Amniotic epithelial cell (primary cell): ENCODE data around the gene TMEM54.

Experiments
- DNase-seq: peaks from one replicate; pipeline ENCODE4 v3.0.0-alpha.2; 2010; ENCODE audit warnings: low read depth

Gene TMEM54, protein sequence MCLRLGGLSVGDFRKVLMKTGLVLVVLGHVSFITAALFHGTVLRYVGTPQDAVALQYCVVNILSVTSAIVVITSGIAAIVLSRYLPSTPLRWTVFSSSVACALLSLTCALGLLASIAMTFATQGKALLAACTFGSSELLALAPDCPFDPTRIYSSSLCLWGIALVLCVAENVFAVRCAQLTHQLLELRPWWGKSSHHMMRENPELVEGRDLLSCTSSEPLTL

DNA sequence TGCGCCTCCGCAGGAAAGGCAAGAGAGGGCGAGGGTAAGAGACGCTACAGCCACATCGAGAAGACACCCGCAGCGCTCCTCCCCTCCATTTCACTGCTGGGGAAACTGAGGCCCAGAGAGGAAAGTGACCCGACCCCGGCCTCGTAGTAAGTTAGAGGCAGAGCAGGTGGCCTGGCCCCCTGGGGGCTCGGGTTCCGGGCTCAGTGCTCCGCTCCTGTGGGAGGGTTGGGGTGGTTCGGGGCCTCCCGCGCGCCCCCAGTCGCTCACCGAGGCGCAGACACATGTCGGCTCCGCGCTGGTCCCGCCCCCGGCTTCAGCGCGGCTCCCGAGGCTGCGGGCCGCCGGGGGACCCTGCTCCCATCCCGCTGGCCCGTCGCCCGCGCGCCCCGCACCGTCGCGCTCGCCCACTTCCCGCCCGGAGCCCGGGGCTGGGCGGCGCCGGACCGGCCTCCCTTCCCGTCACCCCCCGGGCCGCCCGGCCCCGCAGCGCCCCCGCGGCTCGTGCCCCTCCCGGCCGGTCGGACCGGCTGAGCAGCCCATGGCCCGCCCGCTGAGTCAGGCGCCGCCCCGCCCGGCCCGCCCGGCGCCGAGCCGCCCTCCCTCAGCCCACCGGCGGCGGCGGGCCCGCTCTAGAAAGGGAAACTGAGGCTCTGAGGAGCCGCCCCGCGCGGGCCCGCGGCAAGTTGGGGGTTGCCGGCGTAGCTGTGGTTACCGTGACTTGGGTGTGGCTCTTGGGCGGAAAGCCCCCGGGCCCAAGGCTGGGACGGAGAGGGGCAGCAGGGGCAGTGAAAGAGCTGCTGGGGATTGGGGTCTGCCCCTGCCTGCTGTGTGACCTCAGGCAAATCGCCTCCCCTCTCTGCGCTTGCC lies at the start of gene TMEM54:
TSS of gene TMEM54 (minus strand) at position 434 of the 867 bp plus-strand sequence. CDS start at position 283, 151 bp downstream.
- no peak for DNase-seq

DNA sequence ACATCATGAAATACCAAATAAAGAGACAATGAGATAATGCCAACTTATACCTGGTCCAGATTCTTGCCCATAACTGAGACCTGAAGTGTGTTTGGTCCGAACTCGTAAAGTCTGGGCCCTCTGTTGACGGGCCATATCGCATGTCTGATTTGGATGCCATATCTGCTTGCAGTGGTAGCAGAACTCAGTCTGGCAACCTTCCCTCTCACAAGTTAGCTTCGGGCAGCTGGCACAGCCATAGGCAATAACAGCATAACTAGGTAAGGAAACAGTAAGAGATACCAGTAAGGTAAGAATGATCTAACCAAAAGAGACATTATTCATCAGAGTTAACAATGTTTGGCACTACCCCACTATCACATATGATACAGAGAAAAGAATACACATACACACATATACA lies 48.3 kb upstream of the TMEM54 start:
- no peak for DNase-seq

DNA sequence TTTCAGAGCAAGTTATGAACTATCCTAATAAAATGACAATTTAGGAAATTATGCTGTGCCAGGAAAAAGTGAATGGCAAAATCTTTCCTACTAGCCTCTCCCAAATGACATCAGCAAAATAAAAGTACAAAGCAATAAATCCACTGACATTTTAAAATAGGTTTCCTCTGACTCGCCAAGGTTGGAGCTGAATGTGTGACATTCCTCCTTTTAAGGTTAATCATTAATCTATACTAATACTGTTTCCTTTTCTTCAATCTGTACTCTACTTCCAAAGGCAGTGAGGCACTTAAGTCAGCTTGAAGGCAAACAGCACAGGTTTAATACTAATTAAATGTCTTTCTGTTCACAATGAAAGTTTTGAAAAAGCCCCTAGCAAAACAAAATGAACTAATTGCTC lies 47.7 kb upstream of the TMEM54 start:
- DNase-seq, result no peak

DNA sequence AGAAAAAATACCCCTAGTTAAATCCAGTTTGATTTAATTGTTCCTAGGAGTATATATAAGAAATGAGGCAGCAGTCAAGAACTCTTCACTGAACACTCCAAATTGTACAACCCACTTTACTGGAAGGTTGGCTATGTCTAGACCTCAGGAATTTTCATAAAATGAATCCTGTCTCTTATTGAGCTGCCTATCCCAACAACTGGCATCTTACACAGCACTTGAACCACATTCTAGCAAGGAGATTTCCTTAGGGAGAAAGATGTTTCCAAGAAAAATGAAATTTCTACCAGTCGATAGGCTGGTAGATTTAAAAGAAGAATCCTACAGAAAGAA lies 47.2 kb upstream of the TMEM54 start:
- no peak for DNase-seq

DNA sequence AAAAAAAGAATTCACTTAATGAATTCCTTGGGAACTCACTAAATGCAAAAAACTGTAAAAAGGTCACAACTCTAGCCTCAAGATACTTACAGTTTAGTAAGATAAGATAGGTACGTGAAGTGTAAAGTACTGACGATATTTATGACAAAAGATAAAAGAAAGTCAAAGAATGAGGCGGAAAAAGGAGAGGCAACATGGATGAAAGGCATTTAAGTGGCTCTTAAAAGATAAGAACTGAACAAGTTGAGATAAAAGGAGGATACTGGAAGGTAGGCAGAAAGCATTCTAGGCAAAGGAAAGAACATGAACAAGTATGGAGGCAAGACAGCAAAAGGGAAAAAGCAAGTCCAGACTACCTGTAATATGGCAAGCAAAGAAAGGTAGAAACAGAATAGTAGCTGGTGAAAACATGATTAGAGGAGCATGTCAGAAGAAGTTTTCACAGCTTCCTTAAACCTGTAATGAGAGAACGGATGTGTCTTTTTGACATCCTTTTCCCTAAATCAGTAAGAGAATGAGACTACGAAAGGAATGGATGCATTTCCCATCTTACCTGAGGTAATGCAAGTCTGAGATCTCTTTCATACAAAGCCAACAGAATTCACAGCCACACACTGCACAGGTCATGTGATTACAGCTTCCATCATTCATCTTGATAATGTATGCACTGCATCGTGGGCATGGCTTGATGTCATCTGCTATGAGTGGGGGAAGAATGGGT lies 46.6 kb upstream of the TMEM54 start:
- no peak for DNase-seq

DNA sequence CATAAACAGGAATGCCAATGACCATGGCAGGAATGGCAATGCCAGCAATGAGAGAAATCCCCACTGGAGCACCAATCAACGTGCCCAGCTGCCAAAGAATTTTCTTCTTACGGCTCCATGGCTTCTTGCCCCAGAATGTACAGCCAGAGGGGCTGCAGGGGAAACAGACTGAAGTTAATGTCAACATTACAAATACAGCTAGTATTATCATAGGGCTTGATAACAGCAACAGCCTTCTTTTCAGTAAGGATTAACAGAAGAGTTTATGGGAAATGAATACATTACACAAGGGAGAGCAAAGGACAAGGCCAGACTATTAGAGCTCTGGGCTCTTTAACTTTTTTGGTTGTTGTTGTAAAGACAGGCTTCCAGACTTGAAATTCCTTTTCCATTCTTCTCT lies 45.2 kb upstream of the TMEM54 start:
- DNase-seq, result no peak

DNA sequence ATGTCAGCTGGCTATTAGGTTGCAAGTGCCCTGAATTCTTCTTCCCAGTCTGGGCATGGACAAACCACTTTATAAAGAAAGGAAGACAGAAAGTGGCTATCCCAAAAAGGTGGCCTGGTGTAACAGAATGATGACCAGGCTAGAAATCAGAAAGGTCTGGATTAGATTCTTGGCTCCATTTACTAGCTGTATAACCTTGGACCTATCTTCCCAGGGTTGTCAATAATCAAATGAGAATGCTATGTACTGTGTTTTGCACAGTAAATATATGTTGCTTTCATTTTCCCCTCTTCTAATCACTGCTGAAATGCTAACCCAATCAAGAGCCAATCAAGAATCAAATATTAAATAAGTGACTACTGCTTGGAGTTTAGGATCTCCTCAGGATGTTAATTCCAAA lies 43.0 kb upstream of the TMEM54 start:
- DNase-seq, result no peak

DNA sequence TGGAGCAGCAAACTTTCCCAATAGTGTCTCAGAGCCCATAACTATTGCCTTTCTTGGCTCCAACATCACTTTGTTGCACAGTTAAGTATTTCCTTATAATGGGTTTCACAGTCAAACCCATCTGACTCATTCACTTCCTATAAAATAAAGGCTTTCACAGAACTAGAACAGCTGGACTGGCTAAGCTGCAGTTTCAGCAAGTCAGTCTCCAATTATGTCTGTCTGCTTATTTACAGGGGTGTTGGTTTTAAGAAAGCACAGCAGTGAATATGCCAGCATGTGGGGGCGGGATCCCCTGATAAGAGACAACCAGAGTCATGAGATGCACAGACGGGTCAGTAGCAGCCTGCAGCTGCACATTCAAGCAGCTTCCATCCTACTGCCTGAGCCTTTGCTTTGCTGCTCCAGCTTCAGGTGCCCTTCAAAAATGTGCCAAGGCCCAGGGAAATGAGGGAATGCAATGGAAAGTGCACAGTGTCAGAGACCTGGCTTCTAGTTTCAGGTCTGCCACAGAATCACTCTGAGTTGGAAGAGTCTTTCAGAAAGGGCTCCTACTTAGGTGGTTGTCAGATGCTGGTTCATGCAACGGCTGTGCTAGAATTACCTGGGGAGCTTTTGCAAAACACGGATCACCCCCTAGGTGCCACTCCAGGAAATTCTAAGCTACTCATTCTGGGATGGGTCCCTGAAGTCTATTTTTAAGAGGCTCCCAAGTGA lies 38.6 kb upstream of the TMEM54 start:
- DNase-seq, result peak; percentile 93

DNA sequence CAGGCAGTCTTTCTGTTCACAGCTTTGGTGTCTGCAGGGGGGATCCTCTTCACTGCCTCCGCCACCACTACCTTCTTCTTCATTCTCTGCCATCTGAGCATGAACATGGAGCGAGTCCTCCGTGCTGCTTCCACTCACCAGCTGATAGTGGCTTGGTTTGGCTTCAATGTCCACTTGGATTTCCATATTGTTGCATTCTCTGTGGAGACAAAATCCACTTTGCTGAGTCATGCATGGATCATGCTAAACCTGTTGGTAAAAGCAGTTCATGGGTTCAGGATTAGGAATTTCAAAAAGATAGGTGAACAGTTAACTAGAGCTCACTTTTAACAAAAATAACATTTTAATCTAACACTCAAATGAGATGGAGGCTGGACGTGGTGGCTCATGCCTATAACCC lies 35.9 kb upstream of the TMEM54 start:
- DNase-seq, result peak; percentile 17

DNA sequence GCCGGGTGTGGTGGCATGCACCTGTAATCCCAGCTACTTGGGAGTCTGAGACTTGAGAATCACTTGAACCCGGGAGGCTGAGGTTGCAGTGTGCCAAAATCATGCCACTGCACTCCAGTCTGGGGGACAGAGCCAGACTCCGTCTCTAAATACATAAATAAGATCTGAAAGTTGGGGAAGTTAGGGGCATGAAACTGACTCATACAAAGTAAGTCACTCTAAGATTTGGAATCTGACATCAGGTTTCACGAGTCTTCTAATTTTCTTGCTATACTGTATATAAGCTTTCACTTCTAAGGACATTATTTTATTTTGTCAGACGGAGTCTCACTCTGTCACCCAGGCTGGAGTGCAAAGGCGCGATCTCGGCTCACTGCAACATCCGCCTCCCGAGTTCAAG lies 33.3 kb upstream of the TMEM54 start:
- no peak for DNase-seq

DNA sequence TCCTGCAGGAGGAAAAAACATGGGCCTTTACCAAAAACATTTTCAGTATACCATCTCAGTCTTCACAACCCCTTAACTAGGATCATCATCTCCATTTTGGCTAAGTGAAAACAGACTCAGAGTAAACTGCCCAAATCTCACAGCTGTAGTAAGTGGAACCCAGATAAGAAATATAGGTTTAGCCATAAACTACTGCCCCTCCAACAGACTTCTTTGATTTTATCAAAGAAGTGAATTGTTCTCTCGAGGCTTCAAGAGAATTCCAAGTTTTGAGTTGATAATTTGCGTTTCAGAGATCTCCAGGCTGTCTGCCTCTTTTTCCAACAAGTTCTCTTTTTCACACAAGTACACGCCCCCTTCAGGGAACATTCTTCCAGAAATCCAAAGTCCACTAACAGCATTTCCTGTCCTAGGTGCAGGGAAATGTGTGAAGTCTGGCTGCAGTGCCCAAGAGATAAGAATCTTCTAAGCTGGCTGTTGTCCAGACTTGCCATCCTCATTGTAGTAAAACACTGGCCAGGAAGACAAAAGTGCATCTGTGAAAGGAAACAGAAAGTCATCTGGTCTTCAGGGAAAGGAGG lies 32.6 kb upstream of the TMEM54 start:
- DNase-seq, result peak; percentile 65

DNA sequence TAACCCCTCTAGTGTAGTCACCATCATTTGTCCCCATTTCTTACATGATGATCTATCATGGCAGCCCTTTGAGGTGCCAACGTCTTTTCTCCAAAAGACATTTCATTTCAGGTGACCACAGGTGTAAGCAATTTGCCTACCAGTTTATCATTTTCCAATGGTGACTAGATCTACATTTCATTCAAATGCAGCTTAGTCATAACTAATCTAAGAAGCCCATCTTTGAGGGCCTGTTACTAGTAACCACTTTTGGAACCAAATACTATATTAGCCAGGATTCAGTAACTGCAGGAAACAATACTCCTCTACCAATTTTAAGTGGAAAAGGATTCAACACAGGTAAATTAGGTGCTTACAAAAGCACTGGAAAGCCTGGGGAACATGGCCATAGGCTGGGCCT lies 30.6 kb upstream of the TMEM54 start:
- DNase-seq, result no peak

DNA sequence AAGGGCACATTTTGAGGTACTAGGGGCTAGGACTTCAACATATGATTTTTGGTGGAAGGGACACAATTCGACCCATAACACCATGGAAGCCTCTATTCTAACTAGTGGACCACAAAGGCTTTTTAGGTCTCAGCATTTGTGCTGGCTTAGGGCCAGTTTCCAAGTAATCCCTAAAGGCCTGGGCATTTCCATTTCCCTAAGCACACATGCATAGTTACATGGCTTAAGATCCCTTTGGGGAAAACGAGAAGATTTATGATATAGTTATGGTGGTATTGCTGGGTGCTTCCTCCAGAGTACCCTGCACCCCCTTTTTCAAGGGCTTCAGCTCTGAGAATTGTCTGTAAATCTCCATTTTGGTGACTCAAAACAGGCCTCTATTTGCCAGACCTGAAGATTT lies 28.2 kb upstream of the TMEM54 start:
- DNase-seq, result no peak

DNA sequence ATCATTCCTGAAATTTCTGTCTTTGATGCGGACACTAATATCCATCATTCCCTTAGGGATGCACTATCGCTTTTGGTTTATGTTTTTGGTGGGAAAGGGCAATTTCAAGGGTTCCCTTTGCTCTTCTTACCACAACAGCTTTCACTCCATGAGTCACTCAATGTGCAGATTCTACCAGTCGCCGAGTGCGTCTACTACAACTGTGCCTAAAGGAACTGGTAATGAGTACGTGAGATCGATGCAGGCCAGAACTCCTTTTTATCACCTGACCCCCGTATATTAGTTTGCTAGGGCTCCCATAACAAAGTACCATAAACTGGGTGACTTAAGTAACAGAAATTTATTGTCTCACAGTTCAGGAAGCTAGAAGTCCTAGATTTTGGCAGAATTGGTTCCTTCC lies 27.5 kb upstream of the TMEM54 start:
- DNase-seq, result no peak

DNA sequence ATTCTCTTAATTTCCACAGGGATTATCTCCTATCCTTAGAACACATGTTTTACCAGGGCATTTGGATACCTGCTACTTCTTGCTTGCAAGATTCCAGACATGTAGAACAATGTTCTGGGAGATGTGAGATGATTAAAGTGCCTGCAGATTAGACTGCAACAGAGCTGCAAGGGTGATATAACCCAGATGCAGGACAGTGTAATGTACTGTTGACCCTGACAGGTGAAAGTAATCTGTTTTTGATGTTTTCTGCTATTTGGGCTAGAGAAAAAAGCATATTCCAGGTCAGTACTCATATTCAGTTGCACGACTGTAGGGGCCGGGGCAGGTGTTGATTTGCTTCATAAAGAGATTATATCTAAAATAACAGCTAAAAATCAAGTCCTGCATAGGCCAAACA lies 27.1 kb upstream of the TMEM54 start:
- peak; percentile 18 for DNase-seq

DNA sequence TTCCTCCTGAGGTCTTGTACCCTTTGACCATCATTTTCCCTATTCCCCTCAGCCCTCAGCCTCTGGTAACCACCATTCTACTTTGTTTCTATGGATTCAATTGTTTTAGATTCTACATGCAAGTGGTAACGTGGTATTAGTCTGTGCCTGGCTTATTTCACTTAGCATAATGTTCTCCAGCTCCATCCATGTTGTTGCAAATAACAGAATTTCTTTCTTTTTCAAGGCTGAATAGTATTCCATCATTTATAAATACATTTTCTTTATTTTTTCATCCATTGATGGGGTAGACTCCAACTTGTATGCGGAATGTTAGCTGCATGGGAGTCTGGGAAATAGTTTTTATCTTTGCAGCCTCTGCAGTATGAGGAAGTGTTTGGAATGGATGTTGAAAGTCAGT lies 26.3 kb upstream of the TMEM54 start:
- no peak for DNase-seq

DNA sequence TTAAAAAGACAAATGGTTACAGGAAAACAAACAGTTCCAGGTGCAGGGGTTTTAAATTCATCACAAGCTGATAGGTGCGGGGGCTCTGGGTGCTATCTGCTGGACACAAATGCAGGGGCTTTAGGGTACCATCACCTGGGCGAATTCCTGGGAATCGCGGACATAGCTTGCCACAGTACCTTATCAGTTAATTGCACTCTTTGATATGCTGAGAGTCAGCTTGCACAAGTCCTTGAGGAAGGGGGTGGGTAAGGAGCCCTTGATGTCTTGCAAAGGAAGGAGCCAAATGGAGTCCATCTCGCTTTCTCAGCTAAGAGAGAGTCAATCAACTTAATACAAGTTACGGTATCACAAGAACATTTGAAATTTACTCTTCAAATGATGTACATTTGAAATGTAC lies 25.4 kb upstream of the TMEM54 start:
- DNase-seq, result no peak

DNA sequence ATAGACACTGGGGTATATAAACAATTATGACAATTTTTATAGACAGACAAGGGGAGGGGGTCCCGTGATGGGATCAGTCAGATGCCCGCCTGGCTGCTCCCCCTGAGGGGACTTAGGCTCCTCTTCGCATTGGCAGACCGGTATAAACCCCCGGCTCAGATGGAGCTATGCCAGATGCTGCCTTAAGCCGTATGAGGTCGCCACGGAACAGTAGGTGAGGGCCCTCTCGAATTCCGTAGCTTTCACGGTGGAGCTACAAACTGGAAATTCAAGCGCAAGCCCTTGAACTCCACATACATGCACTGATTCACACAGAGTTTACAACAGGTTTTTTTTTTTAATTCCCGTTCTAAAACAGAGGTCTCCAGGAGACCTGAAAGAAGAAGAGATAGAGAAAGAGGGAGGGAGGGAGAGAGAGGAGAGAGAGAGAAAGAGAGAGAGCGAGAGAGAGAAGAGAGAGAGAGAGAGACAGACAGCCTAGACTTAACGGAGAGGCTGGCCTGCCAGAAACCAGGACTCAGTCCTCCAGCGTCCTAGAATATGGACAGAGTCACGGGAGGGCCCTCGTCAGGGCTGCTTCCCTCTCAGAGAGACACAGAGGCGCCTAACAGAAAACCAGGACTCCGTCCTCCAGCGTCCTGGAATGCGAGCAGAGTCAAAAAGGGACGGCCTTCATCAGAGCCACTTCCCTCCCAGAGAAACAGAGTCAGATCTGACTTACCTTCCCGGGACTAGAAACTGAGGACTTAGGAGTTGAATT lies 24.4 kb upstream of the TMEM54 start:
- peak; percentile 36 for DNase-seq

DNA sequence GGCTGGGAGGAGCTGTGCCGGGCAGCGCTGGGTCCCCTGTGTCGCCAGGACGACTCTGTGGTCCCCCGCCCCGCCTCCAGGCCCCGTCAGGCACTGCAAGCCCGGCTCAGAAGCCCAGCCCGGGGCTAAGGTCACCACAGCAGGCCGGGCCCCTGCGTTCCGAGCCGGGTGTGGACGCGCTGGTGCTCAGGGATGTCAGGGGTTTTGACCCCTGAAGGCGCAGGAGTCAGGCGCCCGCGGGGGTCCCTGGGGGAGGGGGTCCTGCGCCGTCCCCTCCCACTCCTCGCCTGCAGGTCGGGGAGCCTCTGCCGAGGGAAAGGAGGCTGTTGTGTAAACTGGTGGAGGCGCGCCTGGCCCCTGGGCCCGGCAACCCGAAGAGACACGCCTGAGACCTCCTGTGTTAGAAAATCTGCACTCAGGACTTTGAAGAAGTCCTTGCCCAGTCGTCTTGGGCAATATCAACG lies 23.7 kb upstream of the TMEM54 start:
- DNase-seq, result no peak

DNA sequence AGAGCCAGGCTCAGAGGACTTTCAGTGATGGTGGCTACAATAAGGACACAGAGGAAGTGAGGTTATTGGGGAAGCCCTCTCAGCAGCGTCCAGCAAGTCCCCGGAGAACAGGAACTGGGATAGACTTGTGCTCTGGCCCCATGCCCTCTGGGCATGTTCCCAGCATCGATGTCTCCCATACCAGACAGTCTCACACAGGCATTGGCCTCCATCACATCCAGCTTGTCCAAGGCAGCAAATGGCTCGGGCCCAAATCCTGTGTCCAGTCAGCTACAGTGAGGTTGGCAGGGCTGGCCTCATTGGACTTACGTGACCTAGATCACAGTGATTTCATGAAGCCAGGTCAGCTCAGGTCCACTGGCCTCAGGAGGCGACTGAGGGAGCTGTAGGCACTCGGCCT lies 19.6 kb upstream of the TMEM54 start:
- no peak for DNase-seq
